HG03280 (cell line): ENCODE data around the gene CARTPT.

Source experiments
- ATAC-seq: cut with Tn5 transposase; IDR thresholded peaks from one replicate; pipeline ENCODE4 v1.9.1; 2021; ENCODE audit warnings: mild to moderate bottlenecking, moderate library complexity; ENCODE audit not compliant: unreplicated experiment

The CARTPT gene

GRCh38 chr5:71719063-71719964, at the start of gene CARTPT:
CARTPT (plus strand) TSS chr5:71719275; CDS start chr5:71719294, 19 bp downstream.
- no peak for ATAC-seq

DNA sequence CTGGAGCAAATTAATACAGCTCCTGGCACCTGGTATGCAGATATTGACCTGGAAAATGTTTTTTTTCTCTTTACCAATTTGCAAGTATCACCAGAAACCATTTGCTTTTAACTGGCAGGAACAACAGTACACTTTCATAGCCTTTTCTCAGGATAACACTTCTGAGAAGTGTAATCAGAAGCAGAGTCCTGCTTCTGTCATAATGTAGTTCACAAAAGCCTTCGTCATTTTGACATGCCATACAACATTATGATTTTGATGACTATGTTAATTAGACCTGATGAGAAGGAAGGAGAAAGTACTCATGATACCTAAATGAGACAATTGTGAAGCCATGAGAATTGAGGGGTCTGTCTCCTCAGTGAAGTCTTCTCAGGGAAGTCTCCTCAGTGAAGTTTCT, 41.1 kb upstream of the CARTPT start:
- ATAC-seq: no peak

DNA sequence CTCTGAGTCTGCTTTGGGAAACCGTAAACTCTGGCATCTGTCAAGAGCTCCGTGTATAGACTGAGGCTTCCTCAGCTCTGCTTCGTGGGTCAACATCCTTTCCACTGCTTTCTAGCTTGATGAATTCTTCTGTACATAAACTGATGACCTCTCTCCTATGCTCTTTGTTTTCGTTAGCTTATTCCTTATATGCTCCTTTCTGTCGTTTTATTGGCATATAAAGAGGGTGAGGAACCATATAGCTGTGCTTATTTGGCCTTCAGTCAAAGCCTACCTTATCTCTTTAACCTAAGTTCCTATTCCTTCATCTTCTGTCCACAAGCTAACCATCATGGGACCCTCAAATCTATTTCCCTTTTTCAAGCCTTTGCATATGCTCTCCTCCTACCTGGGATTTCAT, 39.4 kb upstream of the CARTPT start:
- ATAC-seq: no peak

GRCh38 chr5:71680510-71680909, 38.6 kb upstream of the CARTPT start:
- ATAC-seq: no peak

GRCh38 chr5:71681296-71681695, 37.8 kb upstream of the CARTPT start:
- ATAC-seq: no peak

- no peak for ATAC-seq
Observed at GRCh38 chr5:71684309-71684708, 34.8 kb upstream of the CARTPT start.

- ATAC-seq: no peak
Observed at GRCh38 chr5:71693828-71694427, 25.1 kb upstream of the CARTPT start.

DNA sequence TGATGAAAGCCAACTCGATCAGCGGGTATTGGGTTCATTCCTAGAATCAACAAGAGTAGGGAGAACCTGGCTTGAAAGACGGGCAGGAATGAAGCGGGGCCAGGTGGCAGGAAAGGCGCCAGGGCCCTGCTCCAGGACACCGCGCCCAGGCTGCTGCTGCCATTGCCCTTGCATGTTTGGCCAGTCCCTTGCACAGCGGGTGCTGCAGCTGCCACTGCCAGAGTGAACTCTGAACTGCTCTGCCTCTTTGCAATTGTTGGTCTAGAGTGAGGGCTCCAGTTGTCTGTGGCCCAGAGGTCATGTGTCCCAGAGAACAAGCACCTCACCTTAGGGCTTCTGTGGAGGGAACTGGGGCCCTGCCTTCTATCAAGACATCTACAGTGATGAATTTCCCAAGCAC, 24.0 kb upstream of the CARTPT start:
- no peak for ATAC-seq

GRCh38 chr5:71695595-71695994, 23.5 kb upstream of the CARTPT start:
- ATAC-seq: no peak

DNA sequence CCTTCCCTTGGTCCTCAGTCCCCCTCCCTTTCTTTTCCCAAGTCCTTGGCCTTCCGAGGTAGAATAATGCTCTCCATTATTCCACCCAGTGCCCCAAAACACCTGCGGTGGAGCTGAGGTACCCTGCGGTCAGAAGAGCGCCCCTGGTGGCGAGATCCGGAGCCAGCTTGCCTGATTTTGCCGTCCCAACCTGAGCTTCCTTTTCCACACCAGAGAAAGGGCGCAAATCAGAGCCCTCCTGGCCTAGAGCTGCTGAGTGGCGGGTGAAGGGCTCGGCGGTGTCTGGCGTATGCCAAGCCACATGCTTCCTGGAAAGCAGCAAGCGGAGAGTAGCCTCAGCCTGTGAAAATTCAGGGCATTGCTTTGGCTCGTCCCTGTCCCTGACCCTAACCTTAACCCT, 21.1 kb upstream of the CARTPT start:
- ATAC-seq: no peak

GRCh38 chr5:71699233-71699632, 19.8 kb upstream of the CARTPT start:
- no peak for ATAC-seq

- no peak for ATAC-seq
Observed at GRCh38 chr5:71699751-71700150, 19.3 kb upstream of the CARTPT start.

DNA sequence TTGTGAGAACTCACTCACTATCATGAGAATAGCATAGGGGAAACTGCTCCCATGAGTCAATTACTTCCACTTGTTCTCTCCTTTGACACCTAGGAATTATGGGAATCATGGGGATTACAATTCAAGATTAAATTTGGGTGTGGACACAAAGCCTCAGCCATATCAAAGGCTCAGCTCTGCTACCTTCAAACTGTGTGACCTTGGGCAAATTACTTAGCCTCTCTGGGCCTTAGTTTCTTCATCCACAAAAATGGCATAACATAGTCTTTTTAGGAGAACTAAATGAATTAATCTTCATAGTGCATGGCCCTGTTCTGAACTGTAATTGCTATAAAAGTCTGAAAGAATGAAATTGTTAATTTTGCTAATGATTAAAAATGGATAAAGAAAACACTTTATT, 18.3 kb upstream of the CARTPT start:
- ATAC-seq: no peak

GRCh38 chr5:71701407-71701806, 17.7 kb upstream of the CARTPT start:
- no peak for ATAC-seq

DNA sequence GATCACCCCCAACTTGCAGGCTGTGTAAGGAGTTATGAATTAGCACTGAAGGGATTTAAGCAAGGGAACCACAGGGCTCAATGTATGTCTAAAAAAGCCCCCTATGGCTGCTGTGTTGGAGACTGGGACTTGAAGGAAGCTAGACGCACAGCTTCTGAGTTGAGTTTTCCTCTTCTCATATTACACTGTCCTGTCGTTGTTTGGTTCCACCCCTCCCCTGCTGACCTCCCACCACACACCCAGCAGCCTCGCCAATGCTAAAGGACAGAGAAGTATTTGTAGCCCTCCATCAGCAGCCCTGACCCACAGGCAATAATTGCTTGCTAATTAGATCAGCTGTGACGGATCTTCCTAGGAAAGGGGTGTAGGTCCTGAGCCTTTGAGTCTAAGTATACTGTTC, 15.1 kb upstream of the CARTPT start:
- no peak for ATAC-seq

GRCh38 chr5:71705421-71705820, 13.7 kb upstream of the CARTPT start:
- no peak for ATAC-seq

GRCh38 chr5:71706906-71707305, 12.2 kb upstream of the CARTPT start:
- no peak for ATAC-seq

GRCh38 chr5:71711610-71712009, 7.5 kb upstream of the CARTPT start:
- ATAC-seq: no peak

GRCh38 chr5:71714911-71715310, 4.2 kb upstream of the CARTPT start:
- ATAC-seq: no peak

- ATAC-seq: no peak
Observed at GRCh38 chr5:71727978-71728377, 8.9 kb downstream of the CARTPT start.

DNA sequence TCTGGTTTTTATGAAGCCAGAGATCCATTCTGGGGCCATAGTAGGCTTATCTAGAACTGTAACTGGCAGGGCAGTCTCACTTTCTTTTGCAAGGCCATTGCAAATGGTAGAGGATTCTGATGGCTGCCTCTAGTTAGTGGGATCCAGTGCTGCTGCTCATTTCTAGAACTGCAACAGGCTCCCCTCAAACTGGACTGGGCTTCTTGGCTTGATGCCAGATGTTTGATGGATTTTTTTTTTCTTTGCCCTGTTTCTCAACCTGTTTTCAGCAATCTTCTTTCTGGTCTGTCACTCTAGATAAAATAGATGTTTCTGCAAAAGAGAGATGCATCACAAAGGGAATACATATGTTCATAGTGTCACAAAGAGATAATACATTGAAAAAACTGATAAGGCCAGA, 11.9 kb downstream of the CARTPT start:
- no peak for ATAC-seq

DNA sequence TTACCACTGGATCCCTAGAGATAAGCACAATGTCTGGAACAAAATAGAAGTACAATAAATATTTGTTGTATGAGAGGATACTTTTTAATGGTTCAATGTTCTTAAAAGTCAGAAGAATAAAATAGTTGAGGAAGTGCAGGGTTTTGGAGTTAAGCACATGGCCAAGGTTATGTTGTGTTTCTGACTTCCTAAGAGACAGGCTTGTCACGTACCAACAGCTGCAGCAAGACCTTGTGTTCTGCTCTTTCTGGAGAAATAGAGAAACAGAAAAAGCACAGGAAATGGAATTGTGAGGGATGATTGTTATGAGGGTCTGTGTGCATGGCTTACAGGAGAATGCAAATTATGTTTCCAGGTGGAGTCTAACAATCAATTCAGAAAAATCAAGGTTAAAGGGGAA, 12.9 kb downstream of the CARTPT start:
- no peak for ATAC-seq
